ENCODE results near the gene SMAGP. TPM values are rescaled to one million over a fixed set of nuclear protein-coding genes. Genes with fewer than 3 reads are reported as not detected.

The SMAGP gene
- total RNA-seq, 1 donor from 2014 or later = 31.3 TPM

- intact Hi-C loops (cut with DNase I) = no loop called here
- H3K9me3 ChIP-seq = no peaks in the 10 kb centered on the region
- no peak overlapping the region for H3K4me3 ChIP-seq
- no peaks in the 10 kb centered on the region for H3K27me3 ChIP-seq (ENCODE audit: low read depth)
- H3K27ac ChIP-seq = no peak overlapping the region
- peaks cover 68% of the 10 kb centered on the region for H3K4me1 ChIP-seq
- H3K36me3 ChIP-seq = peaks cover 59% of the 10 kb centered on the region
- TF ChIP-seq, protein P1, sequence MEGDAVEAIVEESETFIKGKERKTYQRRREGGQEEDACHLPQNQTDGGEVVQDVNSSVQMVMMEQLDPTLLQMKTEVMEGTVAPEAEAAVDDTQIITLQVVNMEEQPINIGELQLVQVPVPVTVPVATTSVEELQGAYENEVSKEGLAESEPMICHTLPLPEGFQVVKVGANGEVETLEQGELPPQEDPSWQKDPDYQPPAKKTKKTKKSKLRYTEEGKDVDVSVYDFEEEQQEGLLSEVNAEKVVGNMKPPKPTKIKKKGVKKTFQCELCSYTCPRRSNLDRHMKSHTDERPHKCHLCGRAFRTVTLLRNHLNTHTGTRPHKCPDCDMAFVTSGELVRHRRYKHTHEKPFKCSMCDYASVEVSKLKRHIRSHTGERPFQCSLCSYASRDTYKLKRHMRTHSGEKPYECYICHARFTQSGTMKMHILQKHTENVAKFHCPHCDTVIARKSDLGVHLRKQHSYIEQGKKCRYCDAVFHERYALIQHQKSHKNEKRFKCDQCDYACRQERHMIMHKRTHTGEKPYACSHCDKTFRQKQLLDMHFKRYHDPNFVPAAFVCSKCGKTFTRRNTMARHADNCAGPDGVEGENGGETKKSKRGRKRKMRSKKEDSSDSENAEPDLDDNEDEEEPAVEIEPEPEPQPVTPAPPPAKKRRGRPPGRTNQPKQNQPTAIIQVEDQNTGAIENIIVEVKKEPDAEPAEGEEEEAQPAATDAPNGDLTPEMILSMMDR (IDR thresholded peaks at IDR 0.05) = no peak
- ATAC-seq (no peak), DNase-seq (no peak)
Measured at GRCh38 chr12:51242876-51243275, 27.3 kb downstream of the SMAGP start.

- Histone ChIP-seq H3K36me3 (peaks cover 59% of the 10 kb centered on the region), H3K27ac (no peak overlapping the region), H3K27me3 (ENCODE audit: low read depth) (no peaks in the 10 kb centered on the region), H3K9me3 (no peaks in the 10 kb centered on the region), H3K4me1 (peaks cover 62% of the 10 kb centered on the region), H3K4me3 (no peak overlapping the region)
- intact Hi-C loops (cut with DNase I) = no loop called here
- no peak for ATAC-seq
- DNase-seq = no peak
- TF ChIP-seq, protein P1 (IDR thresholded peaks at IDR 0.05) = no peak
Measured at GRCh38 chr12:51242120-51242519, 28.1 kb downstream of the SMAGP start.

DNA sequence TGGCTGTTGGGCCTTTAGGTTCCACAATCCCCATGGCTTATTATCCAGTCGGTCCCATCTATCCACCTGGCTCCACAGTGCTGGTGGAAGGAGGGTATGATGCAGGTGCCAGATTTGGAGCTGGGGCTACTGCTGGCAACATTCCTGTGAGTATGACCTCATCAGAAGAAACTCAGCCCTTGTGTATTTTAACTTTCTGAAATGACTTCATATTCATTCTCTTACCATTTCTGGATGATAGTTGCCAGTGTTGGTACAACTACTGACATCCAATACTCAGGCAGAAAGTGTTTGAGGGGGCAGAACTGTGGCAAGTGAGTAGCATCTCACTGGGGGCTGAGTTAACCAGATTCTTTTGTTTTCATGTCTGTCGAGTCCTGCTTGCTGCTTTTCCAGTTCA lies 29.2 kb downstream of the SMAGP start:
- intact Hi-C loops (cut with DNase I) = no loop called here
- Histone ChIP-seq H3K27ac (no peak overlapping the region), H3K27me3 (ENCODE audit: low read depth) (no peaks in the 10 kb centered on the region), H3K4me3 (peak overlapping the region; percentile 96), H3K9me3 (no peaks in the 10 kb centered on the region), H3K4me1 (peaks cover 54% of the 10 kb centered on the region), H3K36me3 (peaks cover 59% of the 10 kb centered on the region)
- ATAC-seq (no peak), DNase-seq (no peak)
- TF ChIP-seq, protein P1 (IDR thresholded peaks at IDR 0.05) = no peak

DNA sequence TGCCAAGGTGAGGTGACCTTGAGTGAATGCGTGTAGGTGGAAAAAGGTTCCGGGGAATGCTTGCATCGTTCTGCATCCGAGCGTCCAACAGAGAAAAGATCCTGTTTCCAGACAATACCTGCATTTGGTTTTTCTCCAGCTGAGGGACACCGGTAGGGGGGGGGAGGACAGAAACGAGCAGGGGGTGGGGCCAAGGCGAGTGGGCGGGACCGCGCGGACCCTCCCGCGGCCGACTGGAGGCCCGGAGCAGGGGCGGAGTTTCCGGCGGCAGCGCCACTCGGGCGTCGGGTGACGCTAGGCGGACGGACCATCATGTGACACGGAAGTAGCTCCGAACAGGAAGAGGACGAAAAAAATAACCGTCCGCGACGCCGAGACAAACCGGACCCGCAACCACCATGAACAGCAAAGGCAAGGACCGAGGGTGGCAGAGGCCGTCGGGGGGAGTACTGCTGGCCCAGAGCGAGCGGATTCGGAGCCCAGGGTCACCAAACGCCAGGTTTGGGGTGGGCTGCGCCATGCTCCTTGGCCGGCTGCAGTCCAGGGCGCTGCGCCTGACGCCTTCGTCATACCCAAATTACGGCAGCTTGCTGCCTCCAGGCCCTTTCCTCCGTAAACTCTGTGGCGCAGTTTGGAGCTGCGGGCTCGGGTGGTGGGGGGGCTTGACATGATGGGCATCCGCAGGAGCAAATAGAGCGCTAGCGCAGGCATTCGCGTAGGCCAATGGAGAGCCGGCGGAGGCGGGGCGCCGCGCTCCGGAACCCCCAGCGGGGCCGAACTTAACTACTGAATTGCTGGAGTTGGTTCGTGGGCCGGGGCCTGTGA lies 31.5 kb downstream of the SMAGP start, which contains the start of gene DAZAP2:
Gene DAZAP2, plus strand, starts transcription at position 317 of the 825 bp plus-strand sequence. Its CDS starts 82 bp downstream, at position 399.
- peak within 1 kb of the TSS; percentile 96 for H3K4me3 ChIP-seq
- peak within 1 kb of the TSS; percentile 100 for H3K27ac ChIP-seq
- H3K36me3 ChIP-seq = peaks cover 37% of the 10 kb centered on the region
- peaks cover 43% of the 10 kb centered on the region for H3K4me1 ChIP-seq
- DNase-seq (peak; percentile 98), ATAC-seq (peak; percentile 98 to 99)
- no peaks in the 10 kb centered on the region for H3K27me3 ChIP-seq (ENCODE audit: low read depth)
- no peaks in the 10 kb centered on the region for H3K9me3 ChIP-seq
- intact Hi-C loops (cut with DNase I) = no loop called here
- TF ChIP-seq, protein P1 (IDR thresholded peaks at IDR 0.05) = peak; percentile 7

GRCh38 chr12:51238037-51238509 lies 32.1 kb downstream of the SMAGP start:
- DNase-seq (no peak), ATAC-seq (peak; percentile 22 to 37)
- H3K9me3 ChIP-seq = no peaks in the 10 kb centered on the region
- H3K4me1 ChIP-seq = peaks cover 41% of the 10 kb centered on the region
- intact Hi-C loops (cut with DNase I) = no loop called here
- H3K27me3 ChIP-seq (ENCODE audit: low read depth) = no peaks in the 10 kb centered on the region
- H3K36me3 ChIP-seq = peaks cover 30% of the 10 kb centered on the region
- H3K27ac ChIP-seq = peak overlapping the region; percentile 100
- H3K4me3 ChIP-seq = peak overlapping the region; percentile 96
- TF ChIP-seq, protein P1 (IDR thresholded peaks at IDR 0.05) = no peak
